Omental fat pad (tissue), 4 donors: ENCODE results near the gene GPR176. TPM values are rescaled to one million over a fixed set of nuclear protein-coding genes. Genes with fewer than 3 reads are reported as not detected.

Experiments used
- ATAC-seq: fragments of 150-250 bp; one replicate; pipeline ENCODE4 v1.9.1; 2016; ENCODE audit warnings: mild to moderate bottlenecking, moderate library complexity; ENCODE audit not compliant: low FRiP score
- DNase-seq: peaks from one replicate; pipeline ENCODE4 v3.0.0-alpha.2; 2019; ENCODE audit warnings: low spot score
- CTCF ChIP-seq, 3 donors: fragments of 450-650 bp; IDR thresholded peaks; one replicate each; pipeline ENCODE4 v1.5.1; 2016 to 2017; ENCODE audit warnings: antibody characterized with exemption in 3 of 3, mild to moderate bottlenecking in 3 of 3, moderate library complexity in 2 of 3
- total RNA-seq, 4 donors: library from RNA; depleted of rRNA; stranded (reverse); fragments of >200 nt; gene quantifications; one replicate each; pipeline ENCODE4 v1.1.0, GENCODE V29; 2016

The GPR176 gene
- total RNA-seq, 4 donors from 2014 or later: 5.6 to 23.9 (median 11.7) TPM

GRCh38 chr15:39788800-39789565 is 131.1 kb downstream of the GPR176 start:
- ATAC-seq (no peak), DNase-seq (no peak)
- TF ChIP-seq CTCF (IDR thresholded peaks at IDR 0.05): no peak

DNA sequence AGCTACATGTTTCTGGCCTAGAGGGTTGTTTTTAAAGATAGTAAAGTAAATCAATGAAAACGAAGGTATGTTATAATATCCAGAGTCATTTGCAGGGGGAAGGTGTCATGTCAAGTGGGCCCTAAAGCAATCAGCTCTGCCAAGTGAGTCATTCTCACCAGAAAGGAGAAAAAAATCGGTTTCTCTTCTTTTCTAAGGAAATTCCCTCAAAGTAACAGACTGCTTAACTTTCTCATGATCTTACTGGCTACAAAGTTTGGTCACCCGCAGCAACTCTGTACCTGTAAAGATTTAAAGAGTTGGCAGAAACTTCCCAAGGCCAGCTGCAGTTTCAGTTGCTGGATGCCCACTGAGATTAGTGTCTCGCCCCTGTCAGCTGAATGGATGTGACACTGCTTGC is 132.0 kb downstream of the GPR176 start:
- ATAC-seq (no peak), DNase-seq (no peak)
- no peak for TF ChIP-seq CTCF (IDR thresholded peaks at IDR 0.05)

GRCh38 chr15:39787479-39787878 is 132.6 kb downstream of the GPR176 start:
- ATAC-seq (no peak), DNase-seq (no peak)

GRCh38 chr15:39786447-39787056 is 133.5 kb downstream of the GPR176 start:
- no peak for ATAC-seq
- no peak for TF ChIP-seq CTCF (IDR thresholded peaks at IDR 0.05)
- DNase-seq: no peak

More at GRCh38 chr15:39787479-39787878, 132.6 kb downstream of the GPR176 start:
- TF ChIP-seq CTCF (IDR thresholded peaks at IDR 0.05): no peak

- ATAC-seq: no peak
- no peak for DNase-seq
- TF ChIP-seq CTCF (IDR thresholded peaks at IDR 0.05): no peak
Observed at GRCh38 chr15:39785841-39786240, 134.2 kb downstream of the GPR176 start.

DNA sequence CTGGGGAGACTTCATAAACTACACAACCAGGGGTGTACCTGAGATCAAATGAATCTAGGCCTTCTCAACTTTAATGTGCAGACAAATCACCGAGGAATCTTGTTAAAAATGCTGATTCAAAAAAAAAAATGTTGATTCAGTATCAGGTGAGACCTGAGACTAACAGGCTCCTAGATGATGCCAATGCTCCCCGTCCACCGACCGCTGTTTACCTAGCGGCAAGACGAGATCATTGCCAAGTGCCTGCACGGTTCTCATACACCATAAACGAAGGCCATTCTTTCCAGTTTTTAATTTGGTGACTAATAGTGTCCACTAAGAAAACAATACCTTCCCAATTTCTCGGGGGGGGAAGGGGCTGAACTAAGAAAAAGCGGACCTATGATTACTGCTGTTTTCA is 134.9 kb downstream of the GPR176 start:
- no peak for DNase-seq
- no peak for ATAC-seq
- TF ChIP-seq CTCF (IDR thresholded peaks at IDR 0.05): no peak

- ATAC-seq (no peak), DNase-seq (no peak)
- TF ChIP-seq CTCF (IDR thresholded peaks at IDR 0.05): no peak
Observed at GRCh38 chr15:39784638-39785037, 135.4 kb downstream of the GPR176 start.
